Astrocyte (in vitro differentiated cells and primary cell): ENCODE results near the gene MT1H.

Experiments
- EZH2 ChIP-seq: IDR thresholded peaks from 2 replicates; pipeline ENCODE4 v1.6.1; 2012; ENCODE audit warnings: mild to moderate bottlenecking, low read length, inconsistent platforms; ENCODE audit not compliant: insufficient read depth
- TF ChIP-seq, protein P1 (sequence below): IDR thresholded peaks from 2 replicates; pipeline ENCODE4 v1.5.1; 2011; ENCODE audit warnings: low read depth, mild to moderate bottlenecking, inconsistent platforms, low read length, moderate library complexity; ENCODE audit not compliant: insufficient read depth

DNA sequence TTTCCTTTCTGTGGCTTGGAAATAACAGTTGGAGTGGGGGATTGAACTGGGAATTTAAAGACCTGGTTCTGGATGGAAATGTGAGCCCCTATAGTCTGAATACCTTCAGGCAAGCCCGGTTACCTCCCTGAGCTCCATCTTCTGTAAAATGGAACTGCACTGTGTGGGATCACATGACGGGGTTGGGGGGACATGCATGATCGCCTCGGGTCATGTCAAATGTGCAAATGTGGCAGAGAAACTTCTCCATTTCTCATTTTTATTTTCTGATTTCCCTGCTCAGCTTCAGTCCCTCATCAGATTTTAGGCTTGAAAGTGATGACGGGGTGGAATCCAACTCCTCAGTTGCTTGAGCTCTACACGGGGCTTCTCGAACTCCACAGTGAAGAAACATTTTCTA, 16.4 kb upstream of the MT1H start:
- TF ChIP-seq, protein P1, sequence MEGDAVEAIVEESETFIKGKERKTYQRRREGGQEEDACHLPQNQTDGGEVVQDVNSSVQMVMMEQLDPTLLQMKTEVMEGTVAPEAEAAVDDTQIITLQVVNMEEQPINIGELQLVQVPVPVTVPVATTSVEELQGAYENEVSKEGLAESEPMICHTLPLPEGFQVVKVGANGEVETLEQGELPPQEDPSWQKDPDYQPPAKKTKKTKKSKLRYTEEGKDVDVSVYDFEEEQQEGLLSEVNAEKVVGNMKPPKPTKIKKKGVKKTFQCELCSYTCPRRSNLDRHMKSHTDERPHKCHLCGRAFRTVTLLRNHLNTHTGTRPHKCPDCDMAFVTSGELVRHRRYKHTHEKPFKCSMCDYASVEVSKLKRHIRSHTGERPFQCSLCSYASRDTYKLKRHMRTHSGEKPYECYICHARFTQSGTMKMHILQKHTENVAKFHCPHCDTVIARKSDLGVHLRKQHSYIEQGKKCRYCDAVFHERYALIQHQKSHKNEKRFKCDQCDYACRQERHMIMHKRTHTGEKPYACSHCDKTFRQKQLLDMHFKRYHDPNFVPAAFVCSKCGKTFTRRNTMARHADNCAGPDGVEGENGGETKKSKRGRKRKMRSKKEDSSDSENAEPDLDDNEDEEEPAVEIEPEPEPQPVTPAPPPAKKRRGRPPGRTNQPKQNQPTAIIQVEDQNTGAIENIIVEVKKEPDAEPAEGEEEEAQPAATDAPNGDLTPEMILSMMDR = no peak
- no peak for TF ChIP-seq EZH2
